AG04450 (cell line): Measurements from ENCODE around the gene MAPK14. TPM values are rescaled to one million over a fixed set of nuclear protein-coding genes. Genes with fewer than 3 reads are reported as not detected.

Source experiments
- CTCF ChIA-PET: fragments of 300-600, 350-600 bp; formaldehyde crosslinking; extraction: SDS; loops from one replicate; lab custom pipeline; 2022; ENCODE audit warnings: antibody characterized with exemption, inconsistent platforms; lab: Charles Lee
- POLR2A ChIA-PET: fragments of 350-600 bp; formaldehyde crosslinking; extraction: SDS; loops from one replicate; lab custom pipeline; 2021; ENCODE audit warnings: antibody characterized with exemption, inconsistent platforms; lab: Yijun Ruan, JAX
- DNase-seq: peaks from one replicate; pipeline ENCODE4 v3.0.0-alpha.2; 2011; ENCODE audit warnings: low read depth, low spot score
- H3K27ac ChIP-seq: one replicate; pipeline ENCODE4 v1.5.1; 2012; ENCODE audit warnings: low read depth, low read length, control low read depth
- H3K27me3 ChIP-seq: one replicate; pipeline ENCODE4 v1.6.0; 2012; ENCODE audit warnings: low read length; ENCODE audit not compliant: control insufficient read depth, insufficient read depth
- H3K4me3 ChIP-seq: 2 replicates; pipeline ENCODE4 v1.5.1; 2011; ENCODE audit warnings: mild to moderate bottlenecking, low read depth, low read length, control low read depth
- H3K9me3 ChIP-seq: 2 replicates; pipeline ENCODE4 v1.5.1; 2012; ENCODE audit warnings: low read length; ENCODE audit not compliant: control insufficient read depth, insufficient read depth
- polyA plus RNA-seq: library from polyadenylated mRNA; depleted of rRNA; stranded (reverse); fragments of >200 nt; gene quantifications from 2 replicates; pipeline ENCODE4 v1.2.3, GENCODE V29; 2011
- TF ChIP-seq, protein P1 (sequence below): IDR thresholded peaks from 2 replicates; pipeline ENCODE4 v1.5.1; 2011; ENCODE audit warnings: low read depth, low read length, control low read depth, inconsistent platforms

The MAPK14 gene
- polyA plus RNA-seq, 1 experiment: 55.7 TPM

DNA sequence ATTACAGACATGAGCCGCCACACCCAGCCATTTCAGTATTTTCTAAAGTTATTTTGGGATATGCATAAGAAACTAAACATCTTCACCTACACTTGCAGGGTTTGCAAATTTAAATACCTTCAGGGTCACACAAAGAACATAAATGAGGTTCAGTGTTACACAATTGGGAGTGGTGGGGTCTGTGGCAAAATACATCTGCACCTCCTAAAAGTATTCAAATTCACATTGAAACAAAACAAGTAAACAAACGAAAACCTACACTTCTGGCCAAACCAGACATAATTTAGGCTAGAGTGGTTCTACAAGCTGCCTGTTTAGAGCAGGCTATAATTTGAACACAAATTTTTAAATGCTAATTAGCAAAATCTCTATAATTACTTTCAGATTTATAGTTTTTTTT, 34.6 kb downstream of the MAPK14 start:
- no peaks in the 10 kb centered on the region for H3K9me3 ChIP-seq
- no peaks in the 10 kb centered on the region for H3K27me3 ChIP-seq
- no peak overlapping the region for H3K27ac ChIP-seq
- H3K4me3 ChIP-seq: no peak overlapping the region
- POLR2A ChIA-PET: no interaction called here
- DNase-seq: no peak
- CTCF ChIA-PET: interaction anchor here (1.6 kb wide), 1 partner anchor 33 kb away, joined by 9 read pairs; no protein-coding TSS in a partner anchor
- TF ChIP-seq, protein P1, sequence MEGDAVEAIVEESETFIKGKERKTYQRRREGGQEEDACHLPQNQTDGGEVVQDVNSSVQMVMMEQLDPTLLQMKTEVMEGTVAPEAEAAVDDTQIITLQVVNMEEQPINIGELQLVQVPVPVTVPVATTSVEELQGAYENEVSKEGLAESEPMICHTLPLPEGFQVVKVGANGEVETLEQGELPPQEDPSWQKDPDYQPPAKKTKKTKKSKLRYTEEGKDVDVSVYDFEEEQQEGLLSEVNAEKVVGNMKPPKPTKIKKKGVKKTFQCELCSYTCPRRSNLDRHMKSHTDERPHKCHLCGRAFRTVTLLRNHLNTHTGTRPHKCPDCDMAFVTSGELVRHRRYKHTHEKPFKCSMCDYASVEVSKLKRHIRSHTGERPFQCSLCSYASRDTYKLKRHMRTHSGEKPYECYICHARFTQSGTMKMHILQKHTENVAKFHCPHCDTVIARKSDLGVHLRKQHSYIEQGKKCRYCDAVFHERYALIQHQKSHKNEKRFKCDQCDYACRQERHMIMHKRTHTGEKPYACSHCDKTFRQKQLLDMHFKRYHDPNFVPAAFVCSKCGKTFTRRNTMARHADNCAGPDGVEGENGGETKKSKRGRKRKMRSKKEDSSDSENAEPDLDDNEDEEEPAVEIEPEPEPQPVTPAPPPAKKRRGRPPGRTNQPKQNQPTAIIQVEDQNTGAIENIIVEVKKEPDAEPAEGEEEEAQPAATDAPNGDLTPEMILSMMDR: no peak

DNA sequence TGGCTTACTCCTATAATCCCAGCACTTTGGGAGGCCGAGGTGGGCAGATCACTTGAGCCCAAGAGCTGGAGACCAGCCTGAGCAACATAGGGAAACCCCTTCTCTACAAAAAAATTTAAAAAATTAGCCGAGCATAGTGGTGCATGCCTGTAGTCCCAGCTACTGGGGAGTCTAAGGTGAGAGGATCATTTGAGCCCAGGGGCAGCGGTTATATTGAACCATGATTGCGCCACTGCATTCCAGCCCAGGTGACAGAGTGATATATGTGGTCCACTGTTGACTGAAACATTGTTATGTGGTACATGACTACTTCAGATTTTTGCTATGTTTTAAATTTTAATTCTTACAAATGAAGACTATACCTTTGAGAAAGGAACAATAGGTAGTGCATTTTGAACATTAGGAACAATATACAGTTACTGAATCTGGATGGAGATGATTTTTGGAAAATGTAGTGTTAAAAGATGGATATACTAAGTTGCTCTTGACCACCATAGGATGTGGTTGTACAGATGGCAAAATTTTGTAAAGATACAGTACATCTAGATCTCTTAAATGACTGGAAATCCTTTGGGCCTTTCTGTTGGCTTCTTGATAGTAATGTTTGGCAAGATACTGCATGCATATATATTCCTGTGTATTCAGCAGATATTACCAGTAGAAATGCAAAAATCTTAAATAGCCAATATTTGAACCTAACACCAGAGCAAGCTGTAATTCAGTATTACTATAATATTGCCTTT, 35.9 kb downstream of the MAPK14 start:
- TF ChIP-seq, protein P1: no peak
- ChIA-PET CTCF (interaction anchor here (6.4 kb wide), 1 partner anchor 32 kb away, joined by 51 read pairs; no protein-coding TSS in a partner anchor), POLR2A (no interaction called here)
- DNase-seq: no peak
- H3K27me3 ChIP-seq: no peaks in the 10 kb centered on the region
- H3K4me3 ChIP-seq: no peak overlapping the region
- no peak overlapping the region for H3K27ac ChIP-seq
- H3K9me3 ChIP-seq: no peaks in the 10 kb centered on the region

DNA sequence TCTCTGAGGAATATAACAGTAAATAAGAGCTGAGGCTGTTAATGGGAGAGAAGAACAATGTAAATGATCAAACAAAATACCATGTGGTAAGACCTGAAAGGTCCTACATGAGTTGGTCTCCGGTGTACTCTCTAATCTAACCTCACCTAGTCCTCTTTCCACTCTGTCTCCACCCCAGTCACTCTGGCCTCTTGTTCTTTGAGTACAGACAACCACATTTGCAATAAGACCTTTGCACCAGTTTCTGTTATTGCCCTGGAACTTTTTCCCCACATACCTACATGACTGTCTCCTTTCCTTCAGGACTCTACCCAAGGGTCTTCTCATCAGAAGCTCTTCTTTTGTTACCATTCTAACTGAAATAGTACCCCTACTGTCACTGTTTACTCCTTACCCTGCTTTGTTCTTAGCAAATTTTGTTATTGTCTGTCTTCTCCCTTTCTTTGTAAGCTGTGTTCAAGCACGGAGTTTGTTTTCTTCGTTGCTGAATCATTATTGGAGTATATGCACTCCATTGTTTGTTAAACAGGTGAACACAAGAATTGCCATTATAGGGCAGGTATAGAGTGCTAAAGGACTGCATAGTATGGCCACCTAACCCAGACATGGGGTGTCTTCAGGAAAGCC, 37.3 kb downstream of the MAPK14 start:
- CTCF ChIA-PET: interaction anchor here (0.6 to 6.4 kb wide), 3 partner anchors 8 to 50 kb away, joined by 3 to 51 read pairs (median 3); no protein-coding TSS in a partner anchor

DNA sequence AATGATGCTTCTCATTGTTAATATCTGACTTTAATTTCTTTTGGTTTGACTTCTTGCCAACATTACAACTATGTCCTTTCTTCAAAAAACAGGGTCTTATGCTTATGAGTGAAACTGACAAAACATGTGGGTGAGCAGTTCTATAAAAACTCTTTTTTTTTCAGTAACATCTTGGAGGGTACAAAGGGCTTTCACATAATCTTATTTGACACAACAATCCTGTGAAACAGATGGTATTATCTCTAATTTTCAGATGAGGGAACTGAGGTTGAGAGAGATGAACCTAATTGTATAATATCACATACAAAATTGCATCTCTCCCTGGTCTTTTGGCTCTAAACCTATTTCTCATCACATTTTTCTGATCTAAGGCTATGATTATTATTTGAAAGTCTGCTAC, 38.3 kb downstream of the MAPK14 start:
- TF ChIP-seq, protein P1: no peak
- ChIA-PET POLR2A (no interaction called here), CTCF (interaction anchor here (0.6 to 6.4 kb wide), 3 partner anchors 29 to 51 kb away, joined by 3 to 51 read pairs (median 3); no protein-coding TSS in a partner anchor)
- no peak overlapping the region for H3K27ac ChIP-seq
- no peaks in the 10 kb centered on the region for H3K9me3 ChIP-seq
- no peaks in the 10 kb centered on the region for H3K27me3 ChIP-seq
- no peak for DNase-seq
- H3K4me3 ChIP-seq: no peak overlapping the region

More for the DNA sequence above, 37.3 kb downstream of the MAPK14 start:
- H3K9me3 ChIP-seq: no peaks in the 10 kb centered on the region
- TF ChIP-seq, protein P1: no peak
- no peaks in the 10 kb centered on the region for H3K27me3 ChIP-seq
- DNase-seq: no peak
- no peak overlapping the region for H3K27ac ChIP-seq
- no peak overlapping the region for H3K4me3 ChIP-seq
- POLR2A ChIA-PET: interaction anchor here (0.5 to 0.6 kb wide), 2 partner anchors 15 to 37 kb away, joined by 3 to 4 read pairs; no protein-coding TSS in a partner anchor
